HepG2 (cell line): ENCODE measurements around the gene CACNG8.

ENCODE experiments used
- FOXP1 ChIP-seq, 2 experiments: fragments of 450-650 bp in 1 of 2; IDR thresholded peaks; 2 replicates each; pipeline ENCODE4 v1.6.1; 2017 to 2018; ENCODE audit warnings: antibody characterized with exemption in 1 of 2
- KLF13 ChIP-seq: sonication (generic); formaldehyde crosslinking; IDR thresholded peaks from 2 replicates; pipeline ENCODE4 v1.4.0; 2020; ENCODE audit warnings: mild to moderate bottlenecking, missing genetic modification reagents
- NR2F6 ChIP-seq, 2 experiments: IDR thresholded peaks; 2 replicates each; pipeline ENCODE4 v1.6.1; 2016; ENCODE audit warnings: antibody characterized with exemption in 1 of 2, mild to moderate bottlenecking in 1 of 2
- POLR2A ChIP-seq, 2 experiments: IDR thresholded peaks; 2 replicates each; pipeline ENCODE4 v1.6.1; 2011; ENCODE audit warnings: low read depth in 2 of 2, low read length in 2 of 2, mild to moderate bottlenecking in 1 of 2, moderate library complexity in 1 of 2; ENCODE audit not compliant: insufficient read depth in 1 of 2
- POLR2AphosphoS5 ChIP-seq: IDR thresholded peaks from 2 replicates; pipeline ENCODE4 v1.6.1; 2012; ENCODE audit warnings: low read depth, low read length
- TGIF2 ChIP-seq: IDR thresholded peaks from 2 replicates; pipeline ENCODE4 v1.6.1; 2016; ENCODE audit warnings: control low read depth, missing compliant biosample characterization
- ZNF274 ChIP-seq: sonication (generic); formaldehyde crosslinking; IDR thresholded peaks from 2 replicates; pipeline ENCODE4 v1.5.1; 2020; ENCODE audit warnings: mild to moderate bottlenecking, missing genetic modification reagents
- ZNF333 ChIP-seq: sonication (generic); formaldehyde crosslinking; IDR thresholded peaks from 2 replicates; pipeline ENCODE4 v1.4.0; 2020; ENCODE audit warnings: mild to moderate bottlenecking, missing genetic modification reagents, borderline replicate concordance
- TF ChIP-seq, protein P1 (sequence below): IDR thresholded peaks from 2 replicates; pipeline ENCODE4 v1.6.1; 2016
- TF ChIP-seq, protein P2 (sequence below): sonication (generic); formaldehyde crosslinking; IDR thresholded peaks from 2 replicates; pipeline ENCODE4 v1.4.0; 2020; ENCODE audit warnings: missing genetic modification reagents, borderline replicate concordance
- TF ChIP-seq, protein P3 (sequence below): sonication (generic); formaldehyde crosslinking; IDR thresholded peaks from 2 replicates; pipeline ENCODE4 v1.5.0; 2020; ENCODE audit warnings: mild to moderate bottlenecking, missing genetic modification reagents, moderate library complexity
- TF ChIP-seq, protein P4 (sequence below): sonication (generic); formaldehyde crosslinking; IDR thresholded peaks from 2 replicates; pipeline ENCODE4 v1.8.1; 2023; ENCODE audit warnings: missing genetic modification reagents, inconsistent platforms, borderline replicate concordance

DNA sequence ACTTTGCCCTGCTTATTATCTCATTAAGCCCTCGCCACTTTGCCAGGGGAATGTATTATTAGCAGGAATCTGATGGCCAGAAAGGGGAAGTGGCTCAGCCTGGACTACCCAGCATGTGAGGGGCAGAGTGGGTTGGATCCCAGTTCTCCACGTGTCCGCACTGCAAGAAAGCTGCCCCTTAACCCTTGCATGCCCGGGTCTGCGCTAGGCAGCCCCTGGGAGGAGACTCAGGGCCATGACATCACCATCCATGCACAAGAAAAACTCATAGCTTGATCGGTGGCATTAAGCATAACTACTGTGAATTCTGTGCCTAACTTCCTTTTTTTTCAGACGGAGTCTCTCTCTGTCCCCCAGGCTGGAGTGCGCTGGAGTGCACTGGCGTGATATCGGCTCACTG is 8.9 kb downstream of the CACNG8 start:
- TF ChIP-seq ZNF333 (CRISPR knock-in tag) = no peak
- TF ChIP-seq POLR2A (IDR thresholded peaks at IDR 0.05; ENCODE audit: insufficient read depth in 1 of 2, low read depth in 2 of 2, low read length in 2 of 2) = no peak
- TF ChIP-seq POLR2AphosphoS5 = no peak
- TF ChIP-seq TGIF2 (CRISPR knock-in tag) = no peak
- TF ChIP-seq, protein P1, sequence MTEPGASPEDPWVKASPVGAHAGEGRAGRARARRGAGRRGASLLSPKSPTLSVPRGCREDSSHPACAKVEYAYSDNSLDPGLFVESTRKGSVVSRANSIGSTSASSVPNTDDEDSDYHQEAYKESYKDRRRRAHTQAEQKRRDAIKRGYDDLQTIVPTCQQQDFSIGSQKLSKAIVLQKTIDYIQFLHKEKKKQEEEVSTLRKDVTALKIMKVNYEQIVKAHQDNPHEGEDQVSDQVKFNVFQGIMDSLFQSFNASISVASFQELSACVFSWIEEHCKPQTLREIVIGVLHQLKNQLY (CRISPR knock-in tag) = no peak
- no peak for TF ChIP-seq ZNF274 (CRISPR knock-in tag)
- TF ChIP-seq KLF13 (CRISPR knock-in tag) = no peak
- TF ChIP-seq, protein P2, sequence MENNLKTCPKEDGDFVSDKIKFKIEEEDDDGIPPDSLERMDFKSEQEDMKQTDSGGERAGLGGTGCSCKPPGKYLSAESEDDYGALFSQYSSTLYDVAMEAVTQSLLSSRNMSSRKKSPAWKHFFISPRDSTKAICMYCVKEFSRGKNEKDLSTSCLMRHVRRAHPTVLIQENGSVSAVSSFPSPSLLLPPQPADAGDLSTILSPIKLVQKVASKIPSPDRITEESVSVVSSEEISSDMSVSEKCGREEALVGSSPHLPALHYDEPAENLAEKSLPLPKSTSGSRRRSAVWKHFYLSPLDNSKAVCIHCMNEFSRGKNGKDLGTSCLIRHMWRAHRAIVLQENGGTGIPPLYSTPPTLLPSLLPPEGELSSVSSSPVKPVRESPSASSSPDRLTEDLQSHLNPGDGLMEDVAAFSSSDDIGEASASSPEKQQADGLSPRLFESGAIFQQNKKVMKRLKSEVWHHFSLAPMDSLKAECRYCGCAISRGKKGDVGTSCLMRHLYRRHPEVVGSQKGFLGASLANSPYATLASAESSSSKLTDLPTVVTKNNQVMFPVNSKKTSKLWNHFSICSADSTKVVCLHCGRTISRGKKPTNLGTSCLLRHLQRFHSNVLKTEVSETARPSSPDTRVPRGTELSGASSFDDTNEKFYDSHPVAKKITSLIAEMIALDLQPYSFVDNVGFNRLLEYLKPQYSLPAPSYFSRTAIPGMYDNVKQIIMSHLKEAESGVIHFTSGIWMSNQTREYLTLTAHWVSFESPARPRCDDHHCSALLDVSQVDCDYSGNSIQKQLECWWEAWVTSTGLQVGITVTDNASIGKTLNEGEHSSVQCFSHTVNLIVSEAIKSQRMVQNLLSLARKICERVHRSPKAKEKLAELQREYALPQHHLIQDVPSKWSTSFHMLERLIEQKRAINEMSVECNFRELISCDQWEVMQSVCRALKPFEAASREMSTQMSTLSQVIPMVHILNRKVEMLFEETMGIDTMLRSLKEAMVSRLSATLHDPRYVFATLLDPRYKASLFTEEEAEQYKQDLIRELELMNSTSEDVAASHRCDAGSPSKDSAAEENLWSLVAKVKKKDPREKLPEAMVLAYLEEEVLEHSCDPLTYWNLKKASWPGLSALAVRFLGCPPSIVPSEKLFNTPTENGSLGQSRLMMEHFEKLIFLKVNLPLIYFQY (CRISPR knock-in tag) = no peak
- TF ChIP-seq, protein P3, sequence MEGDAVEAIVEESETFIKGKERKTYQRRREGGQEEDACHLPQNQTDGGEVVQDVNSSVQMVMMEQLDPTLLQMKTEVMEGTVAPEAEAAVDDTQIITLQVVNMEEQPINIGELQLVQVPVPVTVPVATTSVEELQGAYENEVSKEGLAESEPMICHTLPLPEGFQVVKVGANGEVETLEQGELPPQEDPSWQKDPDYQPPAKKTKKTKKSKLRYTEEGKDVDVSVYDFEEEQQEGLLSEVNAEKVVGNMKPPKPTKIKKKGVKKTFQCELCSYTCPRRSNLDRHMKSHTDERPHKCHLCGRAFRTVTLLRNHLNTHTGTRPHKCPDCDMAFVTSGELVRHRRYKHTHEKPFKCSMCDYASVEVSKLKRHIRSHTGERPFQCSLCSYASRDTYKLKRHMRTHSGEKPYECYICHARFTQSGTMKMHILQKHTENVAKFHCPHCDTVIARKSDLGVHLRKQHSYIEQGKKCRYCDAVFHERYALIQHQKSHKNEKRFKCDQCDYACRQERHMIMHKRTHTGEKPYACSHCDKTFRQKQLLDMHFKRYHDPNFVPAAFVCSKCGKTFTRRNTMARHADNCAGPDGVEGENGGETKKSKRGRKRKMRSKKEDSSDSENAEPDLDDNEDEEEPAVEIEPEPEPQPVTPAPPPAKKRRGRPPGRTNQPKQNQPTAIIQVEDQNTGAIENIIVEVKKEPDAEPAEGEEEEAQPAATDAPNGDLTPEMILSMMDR = no peak
- TF ChIP-seq, protein P4, sequence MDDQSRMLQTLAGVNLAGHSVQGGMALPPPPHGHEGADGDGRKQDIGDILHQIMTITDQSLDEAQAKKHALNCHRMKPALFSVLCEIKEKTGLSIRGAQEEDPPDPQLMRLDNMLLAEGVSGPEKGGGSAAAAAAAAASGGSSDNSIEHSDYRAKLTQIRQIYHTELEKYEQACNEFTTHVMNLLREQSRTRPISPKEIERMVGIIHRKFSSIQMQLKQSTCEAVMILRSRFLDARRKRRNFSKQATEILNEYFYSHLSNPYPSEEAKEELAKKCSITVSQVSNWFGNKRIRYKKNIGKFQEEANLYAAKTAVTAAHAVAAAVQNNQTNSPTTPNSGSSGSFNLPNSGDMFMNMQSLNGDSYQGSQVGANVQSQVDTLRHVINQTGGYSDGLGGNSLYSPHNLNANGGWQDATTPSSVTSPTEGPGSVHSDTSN = no peak
- TF ChIP-seq NR2F6 (IDR thresholded peaks at IDR 0.05) = no peak
- TF ChIP-seq NR2F6 (CRISPR knock-in tag; IDR thresholded peaks at IDR 0.05) = no peak
- TF ChIP-seq FOXP1 (IDR thresholded peaks at IDR 0.05) = no peak
- TF ChIP-seq FOXP1 (CRISPR knock-in tag; IDR thresholded peaks at IDR 0.05) = no peak
